Measurements from ENCODE around the gene ABCG1.

GRCh38 chr21:42299324-42300044 is 80.5 kb downstream of the ABCG1 start:
- TF ChIP-seq FOXA2 (IDR thresholded peaks at IDR 0.05): no peak
- TF ChIP-seq, protein P1, sequence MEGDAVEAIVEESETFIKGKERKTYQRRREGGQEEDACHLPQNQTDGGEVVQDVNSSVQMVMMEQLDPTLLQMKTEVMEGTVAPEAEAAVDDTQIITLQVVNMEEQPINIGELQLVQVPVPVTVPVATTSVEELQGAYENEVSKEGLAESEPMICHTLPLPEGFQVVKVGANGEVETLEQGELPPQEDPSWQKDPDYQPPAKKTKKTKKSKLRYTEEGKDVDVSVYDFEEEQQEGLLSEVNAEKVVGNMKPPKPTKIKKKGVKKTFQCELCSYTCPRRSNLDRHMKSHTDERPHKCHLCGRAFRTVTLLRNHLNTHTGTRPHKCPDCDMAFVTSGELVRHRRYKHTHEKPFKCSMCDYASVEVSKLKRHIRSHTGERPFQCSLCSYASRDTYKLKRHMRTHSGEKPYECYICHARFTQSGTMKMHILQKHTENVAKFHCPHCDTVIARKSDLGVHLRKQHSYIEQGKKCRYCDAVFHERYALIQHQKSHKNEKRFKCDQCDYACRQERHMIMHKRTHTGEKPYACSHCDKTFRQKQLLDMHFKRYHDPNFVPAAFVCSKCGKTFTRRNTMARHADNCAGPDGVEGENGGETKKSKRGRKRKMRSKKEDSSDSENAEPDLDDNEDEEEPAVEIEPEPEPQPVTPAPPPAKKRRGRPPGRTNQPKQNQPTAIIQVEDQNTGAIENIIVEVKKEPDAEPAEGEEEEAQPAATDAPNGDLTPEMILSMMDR (IDR thresholded peaks at IDR 0.05; ENCODE audit: low read depth, low read length, missing input control): no peak
- no peak for TF ChIP-seq RAD21 (IDR thresholded peaks at IDR 0.05)
- TF ChIP-seq GABPA (IDR thresholded peaks at IDR 0.05 in 1 of 2, conservative IDR thresholded peaks at IDR 0.05 in 1 of 2): no peak
- TF ChIP-seq, protein P2, sequence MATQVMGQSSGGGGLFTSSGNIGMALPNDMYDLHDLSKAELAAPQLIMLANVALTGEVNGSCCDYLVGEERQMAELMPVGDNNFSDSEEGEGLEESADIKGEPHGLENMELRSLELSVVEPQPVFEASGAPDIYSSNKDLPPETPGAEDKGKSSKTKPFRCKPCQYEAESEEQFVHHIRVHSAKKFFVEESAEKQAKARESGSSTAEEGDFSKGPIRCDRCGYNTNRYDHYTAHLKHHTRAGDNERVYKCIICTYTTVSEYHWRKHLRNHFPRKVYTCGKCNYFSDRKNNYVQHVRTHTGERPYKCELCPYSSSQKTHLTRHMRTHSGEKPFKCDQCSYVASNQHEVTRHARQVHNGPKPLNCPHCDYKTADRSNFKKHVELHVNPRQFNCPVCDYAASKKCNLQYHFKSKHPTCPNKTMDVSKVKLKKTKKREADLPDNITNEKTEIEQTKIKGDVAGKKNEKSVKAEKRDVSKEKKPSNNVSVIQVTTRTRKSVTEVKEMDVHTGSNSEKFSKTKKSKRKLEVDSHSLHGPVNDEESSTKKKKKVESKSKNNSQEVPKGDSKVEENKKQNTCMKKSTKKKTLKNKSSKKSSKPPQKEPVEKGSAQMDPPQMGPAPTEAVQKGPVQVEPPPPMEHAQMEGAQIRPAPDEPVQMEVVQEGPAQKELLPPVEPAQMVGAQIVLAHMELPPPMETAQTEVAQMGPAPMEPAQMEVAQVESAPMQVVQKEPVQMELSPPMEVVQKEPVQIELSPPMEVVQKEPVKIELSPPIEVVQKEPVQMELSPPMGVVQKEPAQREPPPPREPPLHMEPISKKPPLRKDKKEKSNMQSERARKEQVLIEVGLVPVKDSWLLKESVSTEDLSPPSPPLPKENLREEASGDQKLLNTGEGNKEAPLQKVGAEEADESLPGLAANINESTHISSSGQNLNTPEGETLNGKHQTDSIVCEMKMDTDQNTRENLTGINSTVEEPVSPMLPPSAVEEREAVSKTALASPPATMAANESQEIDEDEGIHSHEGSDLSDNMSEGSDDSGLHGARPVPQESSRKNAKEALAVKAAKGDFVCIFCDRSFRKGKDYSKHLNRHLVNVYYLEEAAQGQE (IDR thresholded peaks at IDR 0.05): no peak
- no peak for TF ChIP-seq MAX (IDR thresholded peaks at IDR 0.05)
- TF ChIP-seq RXRA (IDR thresholded peaks at IDR 0.05): no peak
- no peak for TF ChIP-seq YY1 (IDR thresholded peaks at IDR 0.05)
- TF ChIP-seq JUND (IDR thresholded peaks at IDR 0.05): no peak
- no peak for TF ChIP-seq FOXA1 (IDR thresholded peaks at IDR 0.05)
- TF ChIP-seq EGR1 (IDR thresholded peaks at IDR 0.05; ENCODE audit: low read depth in 2 of 2): no peak
- no peak for TF ChIP-seq TAF1 (conservative IDR thresholded peaks at IDR 0.05)

Measured in liver (tissue), 3 donors.